ENCODE data around the gene ZBTB7C.

- TF ChIP-seq CTCF (optimal IDR thresholded peaks at IDR 0.05 in 1 of 3, IDR thresholded peaks at IDR 0.05 in 1 of 3, conservative IDR thresholded peaks at IDR 0.05 in 1 of 3; ENCODE audit: extremely low read depth in 1 of 3, insufficient read depth in 2 of 3, low read length in 3 of 3) (no peak), EZH2 (IDR thresholded peaks at IDR 0.05; ENCODE audit: low read length) (no peak)
Observed at GRCh38 chr18:48039769-48040215, 369.4 kb downstream of the ZBTB7C start.
